HepG2 (cell line): ENCODE results near the gene UGT1A4. TPM values are rescaled to one million over a fixed set of nuclear protein-coding genes. Genes with fewer than 3 reads are reported as not detected.

Experiments used
- ATAC-seq: fragments of 200-7000 bp; cut with Tn5 transposase; 3 replicates; pipeline ENCODE4 v1.9.1; 2020; ENCODE audit warnings: mild to moderate bottlenecking, moderate library complexity
- BruUV-seq: library from RNA; stranded (reverse); fragments of 400-500 nt; replicated peaks from 2 replicates; lab custom pipeline; 2021; lab: Mats Ljungman, UMichigan
- CTCF ChIA-PET: fragments of 300-600 bp; formaldehyde crosslinking; extraction: SDS; loops from one replicate; lab custom pipeline; 2021; ENCODE audit warnings: low total read pairs, inconsistent platforms, low intra/inter-chr PET ratio; lab: Yijun Ruan, JAX
- POLR2A ChIA-PET: fragments of 350-600 bp; sonication (Branson Sonifier 250); formaldehyde crosslinking; loops from one replicate; lab custom pipeline; 2020; ENCODE audit warnings: antibody characterized with exemption, inconsistent platforms; lab: Yijun Ruan, JAX
- DNase-seq: peaks from one replicate; pipeline ENCODE4 v3.0.0-alpha.2; 2015; ENCODE audit warnings: low spot score
- FAIRE-seq: peaks from 3 replicates; lab custom pipeline; 2011; peaks lifted over from hg19 to GRCh38; lab: Jason Lieb, UNC
- H2AFZ ChIP-seq: one replicate; pipeline ENCODE4 v1.6.1; 2011; ENCODE audit warnings: low read length, inconsistent platforms
- H3K27ac ChIP-seq: fragments of 300-600 bp; 3 replicates; pipeline ENCODE4 v1.8.0; 2011; ENCODE audit warnings: mixed run types, mild to moderate bottlenecking, mixed read lengths, low read length, inconsistent platforms; ENCODE audit not compliant: insufficient read depth; ENCODE audit errors: extremely low read length
- H3K27me3 ChIP-seq, 2 experiments: fragments of 200-600 bp in 1 of 2; 2 replicates in 1 of 2; 3 replicates in 1 of 2; pipeline versions ENCODE4 v1.6.0 to v1.8.0; 2011; ENCODE audit warnings: low read length in 2 of 2, mild to moderate bottlenecking in 2 of 2, moderate library complexity in 2 of 2, inconsistent platforms in 1 of 2; ENCODE audit not compliant: insufficient read depth in 2 of 2, control insufficient read depth in 1 of 2
- H3K36me3 ChIP-seq, 2 experiments: fragments of 200-600 bp in 1 of 2; replicated peaks in 1 of 2; 2 replicates in 1 of 2; 3 replicates in 1 of 2; pipeline versions ENCODE4 v1.5.1 to v1.8.0; 2011; ENCODE audit warnings: low read length in 2 of 2, inconsistent platforms in 1 of 2; ENCODE audit not compliant: insufficient read depth in 2 of 2, control insufficient read depth in 1 of 2
- H3K4me1 ChIP-seq: 2 replicates; pipeline ENCODE4 v1.5.1; 2012; ENCODE audit warnings: low read length, inconsistent platforms; ENCODE audit not compliant: insufficient read depth
- H3K4me2 ChIP-seq: 2 replicates; pipeline ENCODE4 v1.6.0; 2011; ENCODE audit warnings: low read depth, low read length, inconsistent platforms
- H3K4me3 ChIP-seq, 3 experiments: fragments of 200-600 bp in 1 of 3; sonication (generic), shearing (Covaris generic) in 1 of 3; replicated peaks in 1 of 3; 2 replicates each; pipeline ENCODE4 v1.5.1; 2011 to 2016; ENCODE audit warnings: low read length in 3 of 3, inconsistent platforms in 2 of 3, low read depth in 2 of 3, mild to moderate bottlenecking in 2 of 3, control low read depth in 1 of 3, mixed read lengths in 1 of 3; ENCODE audit not compliant: insufficient read depth in 1 of 3
- H3K79me2 ChIP-seq: one replicate; pipeline ENCODE4 v1.6.1; 2011; ENCODE audit warnings: low read length, inconsistent platforms; ENCODE audit not compliant: insufficient read depth
- H3K9ac ChIP-seq: 2 replicates; pipeline ENCODE4 v1.6.0; 2011; ENCODE audit warnings: mild to moderate bottlenecking, low read depth, low read length, inconsistent platforms; ENCODE audit not compliant: insufficient read depth
- H3K9me3 ChIP-seq: 2 replicates; pipeline ENCODE4 v1.5.1; 2012; ENCODE audit warnings: mild to moderate bottlenecking, low read length
- H4K20me1 ChIP-seq: 2 replicates; pipeline ENCODE4 v1.6.0; 2011; ENCODE audit warnings: inconsistent platforms, mild to moderate bottlenecking, low read length, moderate library complexity; ENCODE audit not compliant: insufficient read depth
- BATF2 ChIP-seq: sonication (generic); formaldehyde crosslinking; IDR thresholded peaks from 2 replicates; pipeline ENCODE4 v1.8.0; 2022; ENCODE audit warnings: mild to moderate bottlenecking, missing genetic modification reagents, moderate library complexity
- FOXJ3 ChIP-seq: sonication (generic); formaldehyde crosslinking; IDR thresholded peaks from 2 replicates; pipeline ENCODE4 v1.4.0; 2020; ENCODE audit warnings: missing genetic modification reagents, mild to moderate bottlenecking, borderline replicate concordance
- HNF4A ChIP-seq: sonication (generic); formaldehyde crosslinking; IDR thresholded peaks from 2 replicates; pipeline ENCODE4 v1.4.0; 2020; ENCODE audit warnings: missing genetic modification reagents
- HNRNPH1 ChIP-seq: fragments of 200-400 bp; formaldehyde crosslinking; optimal IDR thresholded peaks from 2 replicates; pipeline ENCODE3; 2017; ENCODE audit warnings: mild to moderate bottlenecking, low read depth, low read length
- KDM3A ChIP-seq: IDR thresholded peaks from 2 replicates; pipeline ENCODE4 v1.6.1; 2018; ENCODE audit warnings: low read depth, missing compliant biosample characterization
- LRRFIP1 ChIP-seq: sonication (generic); formaldehyde crosslinking; conservative IDR thresholded peaks from 2 replicates; pipeline ENCODE4 v1.4.0; 2020; ENCODE audit warnings: missing genetic modification reagents
- MYC ChIP-seq: sonication (generic); formaldehyde crosslinking; IDR thresholded peaks from 2 replicates; pipeline ENCODE4 v1.9.0; 2021; ENCODE audit warnings: missing genetic modification reagents, borderline replicate concordance
- RBAK ChIP-seq: sonication (generic); formaldehyde crosslinking; IDR thresholded peaks from 2 replicates; pipeline ENCODE4 v1.5.1; 2020; ENCODE audit warnings: mild to moderate bottlenecking, missing genetic modification reagents
- SMAD9 ChIP-seq: sonication (generic); formaldehyde crosslinking; IDR thresholded peaks from 2 replicates; pipeline ENCODE4 v1.5.1; 2020; ENCODE audit warnings: mild to moderate bottlenecking, missing genetic modification reagents
- SNAPC5 ChIP-seq: sonication (generic); formaldehyde crosslinking; IDR thresholded peaks from 2 replicates; pipeline ENCODE4 v1.8.1; 2023; ENCODE audit warnings: mild to moderate bottlenecking, missing genetic modification reagents, borderline replicate concordance
- SOX5 ChIP-seq: IDR thresholded peaks from 2 replicates; pipeline ENCODE4 v1.6.1; 2016; ENCODE audit warnings: borderline replicate concordance
- SRSF1 ChIP-seq: fragments of 200-400 bp; formaldehyde crosslinking; optimal IDR thresholded peaks from 2 replicates; pipeline ENCODE3; 2017; ENCODE audit warnings: mild to moderate bottlenecking, low read depth, low read length, moderate library complexity
- ZBTB21 ChIP-seq: sonication (generic); formaldehyde crosslinking; IDR thresholded peaks from 2 replicates; pipeline ENCODE4 v1.4.0; 2020; ENCODE audit warnings: missing genetic modification reagents
- ZBTB38 ChIP-seq: sonication (generic); formaldehyde crosslinking; IDR thresholded peaks from 2 replicates; pipeline ENCODE4 v1.5.1; 2020; ENCODE audit warnings: mild to moderate bottlenecking, missing genetic modification reagents
- WGBS: methylation state at CpG from one replicate; pipeline ENCODE4 v1.1.6; 2017; ENCODE audit warnings: low lambda C conversion rate; 5-methylcytosine and 5-hydroxymethylcytosine counted together
- in situ Hi-C: cut with HindIII; loops from 2 replicates; pipeline ENCODE4 v1.10.0; 2017; ENCODE audit warnings: low pct_unique_long_range_greater_than_20kb; ENCODE audit not compliant: extremely low pct_ligation_motif_present
- intact Hi-C: fragments of 100-400 bp; cut with micrococcal nuclease; formaldehyde crosslinking; loops from one replicate; pipeline ENCODE4 v1.10.0; 2022; ENCODE audit not compliant: unreplicated experiment
- polyA plus RNA-seq, 8 experiments: library from polyadenylated mRNA; depleted of rRNA in 3 of 8; stranded (reverse) in 7 of 8; unstranded in 1 of 8; fragments of >200 nt; fragmentation: Illumina TruSeq in 4 of 8; extraction: Trizol in 4 of 8; gene quantifications; 2 replicates each; pipeline versions ENCODE4 v1.2.1 to v1.2.3, GENCODE V29; 2011 to 2016; ENCODE audit warnings: low read depth in 4 of 8, missing spikeins in 1 of 8, mixed read lengths in 1 of 8; ENCODE audit not compliant: insufficient read depth in 1 of 8
- total RNA-seq, 5 experiments: library from RNA; depleted of rRNA; stranded (reverse); fragments of >200 nt; fragmentation: Illumina TruSeq; extraction: Trizol; gene quantifications; 2 replicates each; pipeline ENCODE4 v1.2.3, GENCODE V29; 2016; ENCODE audit warnings: low read depth in 1 of 5
- TF ChIP-seq, protein P1 (sequence below): sonication (generic); formaldehyde crosslinking; IDR thresholded peaks from 2 replicates; pipeline ENCODE4 v1.9.0; 2021; ENCODE audit warnings: missing genetic modification reagents, borderline replicate concordance
- TF ChIP-seq, protein P2 (sequence below): sonication (generic); formaldehyde crosslinking; IDR thresholded peaks from 2 replicates; pipeline ENCODE4 v1.9.0; 2021; ENCODE audit warnings: missing genetic modification reagents, borderline replicate concordance

UGT1A4 gene
- total and polyA plus RNA-seq, 2 of the 13 experiments (the other 11 are each of a cell fraction or from before 2014, with no cell fraction given): not detected

GRCh38 chr2:233803292-233803911, 84.9 kb downstream of the UGT1A4 start (continued):
- TF ChIP-seq LRRFIP1 (CRISPR knock-in tag): no peak
- TF ChIP-seq SOX5 (CRISPR knock-in tag): no peak

DNA sequence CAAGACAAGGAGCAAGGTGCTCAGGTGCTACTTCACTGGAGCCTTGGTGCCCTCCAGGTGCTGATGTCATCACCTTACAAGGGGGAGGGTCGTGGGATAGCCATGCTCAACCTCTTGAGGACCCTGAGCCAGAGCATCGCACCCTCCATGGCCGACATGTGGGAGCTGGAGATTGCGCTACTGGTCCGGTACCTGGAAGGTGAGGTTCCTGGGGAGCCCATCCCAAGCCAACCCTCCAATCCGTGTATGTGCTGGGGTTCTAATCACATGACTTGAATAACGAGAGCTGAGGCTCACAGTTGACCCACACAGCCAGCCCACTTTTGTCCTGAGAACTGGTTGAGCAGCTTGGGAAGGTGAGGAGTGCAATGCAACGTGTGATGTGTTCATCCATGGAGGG, 85.5 kb downstream of the UGT1A4 start:
- ATAC-seq (no peak), FAIRE-seq (no peak), DNase-seq (no peak)
- TF ChIP-seq HNRNPH1: no peak
- TF ChIP-seq SMAD9 (CRISPR knock-in tag): no peak
- no peak for TF ChIP-seq BATF2 (CRISPR knock-in tag)
- no peak for TF ChIP-seq FOXJ3 (CRISPR knock-in tag)
- no peak for TF ChIP-seq ZBTB21 (CRISPR knock-in tag)
- no peak for TF ChIP-seq HNF4A
- TF ChIP-seq RBAK (CRISPR knock-in tag): no peak
- TF ChIP-seq, protein P1, sequence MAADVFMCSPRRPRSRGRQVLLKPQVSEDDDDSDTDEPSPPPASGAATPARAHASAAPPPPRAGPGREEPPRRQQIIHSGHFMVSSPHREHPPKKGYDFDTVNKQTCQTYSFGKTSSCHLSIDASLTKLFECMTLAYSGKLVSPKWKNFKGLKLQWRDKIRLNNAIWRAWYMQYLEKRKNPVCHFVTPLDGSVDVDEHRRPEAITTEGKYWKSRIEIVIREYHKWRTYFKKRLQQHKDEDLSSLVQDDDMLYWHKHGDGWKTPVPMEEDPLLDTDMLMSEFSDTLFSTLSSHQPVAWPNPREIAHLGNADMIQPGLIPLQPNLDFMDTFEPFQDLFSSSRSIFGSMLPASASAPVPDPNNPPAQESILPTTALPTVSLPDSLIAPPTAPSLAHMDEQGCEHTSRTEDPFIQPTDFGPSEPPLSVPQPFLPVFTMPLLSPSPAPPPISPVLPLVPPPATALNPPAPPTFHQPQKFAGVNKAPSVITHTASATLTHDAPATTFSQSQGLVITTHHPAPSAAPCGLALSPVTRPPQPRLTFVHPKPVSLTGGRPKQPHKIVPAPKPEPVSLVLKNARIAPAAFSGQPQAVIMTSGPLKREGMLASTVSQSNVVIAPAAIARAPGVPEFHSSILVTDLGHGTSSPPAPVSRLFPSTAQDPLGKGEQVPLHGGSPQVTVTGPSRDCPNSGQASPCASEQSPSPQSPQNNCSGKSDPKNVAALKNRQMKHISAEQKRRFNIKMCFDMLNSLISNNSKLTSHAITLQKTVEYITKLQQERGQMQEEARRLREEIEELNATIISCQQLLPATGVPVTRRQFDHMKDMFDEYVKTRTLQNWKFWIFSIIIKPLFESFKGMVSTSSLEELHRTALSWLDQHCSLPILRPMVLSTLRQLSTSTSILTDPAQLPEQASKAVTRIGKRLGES: no peak
- TF ChIP-seq KDM3A (CRISPR knock-in tag): no peak
- TF ChIP-seq ZBTB38 (CRISPR knock-in tag): no peak
- TF ChIP-seq SNAPC5 (CRISPR knock-in tag): no peak
- no peak for TF ChIP-seq SRSF1
- no peak for TF ChIP-seq MYC (CRISPR knock-in tag)
- TF ChIP-seq, protein P2, sequence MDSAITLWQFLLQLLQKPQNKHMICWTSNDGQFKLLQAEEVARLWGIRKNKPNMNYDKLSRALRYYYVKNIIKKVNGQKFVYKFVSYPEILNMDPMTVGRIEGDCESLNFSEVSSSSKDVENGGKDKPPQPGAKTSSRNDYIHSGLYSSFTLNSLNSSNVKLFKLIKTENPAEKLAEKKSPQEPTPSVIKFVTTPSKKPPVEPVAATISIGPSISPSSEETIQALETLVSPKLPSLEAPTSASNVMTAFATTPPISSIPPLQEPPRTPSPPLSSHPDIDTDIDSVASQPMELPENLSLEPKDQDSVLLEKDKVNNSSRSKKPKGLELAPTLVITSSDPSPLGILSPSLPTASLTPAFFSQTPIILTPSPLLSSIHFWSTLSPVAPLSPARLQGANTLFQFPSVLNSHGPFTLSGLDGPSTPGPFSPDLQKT (CRISPR knock-in tag): no peak
- Histone ChIP-seq H3K4me1 (no peaks in the 10 kb centered on the region), H3K27me3 (peaks cover 0 to 52% of the 10 kb centered on the region in 2 experiments; a peak in 3 of 5 replicates), H3K27ac (no peak overlapping the region), H4K20me1 (no peaks in the 10 kb centered on the region), H3K36me3 (no peaks in the 10 kb centered on the region), H3K9ac (no peak overlapping the region), H3K4me2 (no peak overlapping the region), H2AFZ (no peak overlapping the region), H3K9me3 (no peaks in the 10 kb centered on the region), H3K4me3 (no peak overlapping the region), H3K79me2 (no peaks in the 10 kb centered on the region)
- intact Hi-C loops (no loop called here), in situ Hi-C loops (no loop called here)
- CTCF ChIA-PET: no interaction called here
- POLR2A ChIA-PET: no interaction called here
- WGBS: 41% methylated on average over 8 of the region's 8 CpGs
- BruUV-seq: no TSS peak
